SK-N-SH (cell line): ENCODE data around the gene SNX22. TPM values are rescaled to one million over a fixed set of nuclear protein-coding genes. Genes with fewer than 3 reads are reported as not detected.

Source experiments
- CTCF ChIA-PET: fragments of 300-600, 350-600 bp; formaldehyde crosslinking; extraction: SDS; loops from one replicate; lab custom pipeline; 2021; lab: Yijun Ruan, JAX
- POLR2A ChIA-PET: fragments of 350-600 bp; sonication (Branson Sonifier 250); formaldehyde crosslinking; extraction: SDS; loops from one replicate; lab custom pipeline; 2020; ENCODE audit warnings: antibody characterized with exemption, inconsistent platforms; lab: Yijun Ruan, JAX
- DNase-seq: peaks from one replicate; pipeline ENCODE4 v3.0.0; 2012
- H2AFZ ChIP-seq: fragments of 200-600 bp; sonication (generic); 2 replicates; pipeline ENCODE4 v1.8.1; 2016; ENCODE audit warnings: antibody characterized with exemption, mild to moderate bottlenecking, low read depth
- H3F3A ChIP-seq: fragments of 200-600 bp; sonication (generic); replicated peaks from 2 replicates; pipeline ENCODE3; 2016; ENCODE audit warnings: antibody characterized with exemption, mild to moderate bottlenecking; ENCODE audit not compliant: insufficient read depth
- H3K27ac ChIP-seq, 2 experiments: fragments of 200-500 bp in 1 of 2; fragments of 200-600 bp in 1 of 2; sonication (Bioruptor generic) in 1 of 2; sonication (generic), shearing (Covaris generic) in 1 of 2; 2 replicates each; pipeline versions ENCODE4 v1.5.1 to v1.6.1; 2014 to 2016; ENCODE audit warnings: low read depth in 2 of 2, inconsistent platforms in 1 of 2, low read length in 1 of 2, mild to moderate bottlenecking in 1 of 2, mixed read lengths in 1 of 2
- H3K27me3 ChIP-seq: fragments of 200-600 bp; sonication (generic), shearing (Covaris generic); 2 replicates; pipeline ENCODE4 v1.6.1; 2016; ENCODE audit warnings: mixed run types; ENCODE audit not compliant: insufficient read depth
- H3K36me3 ChIP-seq, 2 experiments: fragments of 200-500 bp in 1 of 2; fragments of 200-600 bp in 1 of 2; sonication (Bioruptor generic) in 1 of 2; sonication (generic) in 1 of 2; replicated peaks in 1 of 2; 2 replicates each; pipeline versions ENCODE3 to v1.5.1; 2014 to 2016; ENCODE audit warnings: low read length in 1 of 2, mild to moderate bottlenecking in 1 of 2; ENCODE audit not compliant: insufficient read depth in 2 of 2, control insufficient read depth in 1 of 2
- H3K4me1 ChIP-seq, 2 experiments: fragments of 200-500 bp in 1 of 2; fragments of 200-600 bp in 1 of 2; sonication (Bioruptor generic) in 1 of 2; sonication (generic), shearing (Covaris generic) in 1 of 2; 2 replicates each; pipeline versions ENCODE4 v1.5.1 to v1.6.1; 2014 to 2016; ENCODE audit warnings: low read depth in 1 of 2, low read length in 1 of 2, mixed run types in 1 of 2; ENCODE audit not compliant: insufficient read depth in 2 of 2, control insufficient read depth in 1 of 2
- H3K4me2 ChIP-seq: fragments of 200-600 bp; sonication (generic), shearing (Covaris generic); 2 replicates; pipeline ENCODE4 v1.6.1; 2017; ENCODE audit warnings: mixed run types
- H3K4me3 ChIP-seq, 2 experiments: fragments of 200-500 bp in 1 of 2; fragments of 200-600 bp in 1 of 2; sonication (Bioruptor generic) in 1 of 2; sonication (generic), shearing (Covaris generic) in 1 of 2; 2 replicates each; pipeline versions ENCODE4 v1.5.1 to v1.8.1; 2014 to 2016; ENCODE audit warnings: low read depth in 2 of 2, inconsistent platforms in 1 of 2, low read length in 1 of 2, mild to moderate bottlenecking in 1 of 2, mixed read lengths in 1 of 2, moderate library complexity in 1 of 2
- H3K79me2 ChIP-seq: fragments of 200-600 bp; sonication (generic); 2 replicates; pipeline ENCODE4 v1.8.1; 2017; ENCODE audit warnings: mild to moderate bottlenecking; ENCODE audit not compliant: insufficient read depth
- H3K9ac ChIP-seq: fragments of 200-600 bp; sonication (generic); 2 replicates; pipeline ENCODE4 v1.6.1; 2017; ENCODE audit warnings: mixed run types
- H3K9me2 ChIP-seq: fragments of 200-600 bp; sonication (generic); 2 replicates; pipeline ENCODE4 v1.6.1; 2017; ENCODE audit warnings: mixed run types
- H3K9me3 ChIP-seq: fragments of 200-600 bp; sonication (generic); 2 replicates; pipeline ENCODE4 v1.6.1; 2017; ENCODE audit warnings: mixed run types, mild to moderate bottlenecking, moderate library complexity
- H4K20me1 ChIP-seq: fragments of 200-600 bp; sonication (generic); 2 replicates; pipeline ENCODE4 v1.6.1; 2017; ENCODE audit warnings: mild to moderate bottlenecking, mixed run types; ENCODE audit not compliant: insufficient read depth
- CHD2 ChIP-seq: fragments of 150-350 bp; IDR thresholded peaks from 2 replicates; pipeline ENCODE4 v1.6.1; 2018; ENCODE audit warnings: low read length; ENCODE audit not compliant: partially characterized antibody
- ELF1 ChIP-seq: IDR thresholded peaks from 2 replicates; pipeline ENCODE4 v1.4.0; 2012
- EP300 ChIP-seq, 2 experiments: IDR thresholded peaks; 2 replicates each; pipeline versions ENCODE4 v1.4.0 to v1.6.1; 2012; ENCODE audit warnings: borderline replicate concordance in 1 of 2, low read depth in 1 of 2, low read length in 1 of 2
- FOSL2 ChIP-seq: IDR thresholded peaks from 2 replicates; pipeline ENCODE4 v1.4.0; 2012; ENCODE audit warnings: low read depth, mild to moderate bottlenecking, moderate library complexity, borderline replicate concordance
- GABPA ChIP-seq: IDR thresholded peaks from 2 replicates; pipeline ENCODE4 v1.4.0; 2012; ENCODE audit warnings: low read depth, mild to moderate bottlenecking
- MEF2A ChIP-seq: IDR thresholded peaks from 2 replicates; pipeline ENCODE4 v1.4.0; 2012; ENCODE audit warnings: low read depth, borderline replicate concordance
- MXI1 ChIP-seq: IDR thresholded peaks from 2 replicates; pipeline ENCODE4 v1.6.1; 2012; ENCODE audit warnings: mild to moderate bottlenecking, low read depth, low read length, improper control_type of control experiment
- RCOR1 ChIP-seq: fragments of 150-350 bp; IDR thresholded peaks from 2 replicates; pipeline ENCODE4 v1.6.1; 2017; ENCODE audit warnings: antibody characterized with exemption, low read length
- YY1 ChIP-seq: IDR thresholded peaks from 2 replicates; pipeline ENCODE4 v1.4.0; 2012; ENCODE audit warnings: low read depth, mild to moderate bottlenecking
- polyA plus RNA-seq, 3 experiments: library from polyadenylated mRNA; depleted of rRNA; stranded (reverse); fragments of >200 nt; gene quantifications; 2 replicates each; pipeline ENCODE4 v1.2.3, GENCODE V29; 2012
- small RNA-seq, 7 experiments: library from RNA; depleted of rRNA; stranded (forward); fragments of <200 nt; gene quantifications; one replicate each; pipeline ENCODE3, GENCODE V24; 2012
- TF ChIP-seq, protein P1 (sequence below): IDR thresholded peaks from 2 replicates; pipeline ENCODE4 v1.4.0; 2012; ENCODE audit warnings: low read depth, borderline replicate concordance
- TF ChIP-seq, protein P2 (sequence below): fragments of 150-350 bp; IDR thresholded peaks from 2 replicates; pipeline ENCODE4 v1.6.1; 2017; ENCODE audit warnings: antibody characterized with exemption, low read length, low read depth, borderline replicate concordance

Gene SNX22
- polyA plus RNA-seq, 1 of the 3 experiments (the other 2 are of a cell fraction) = 0.94 TPM

DNA sequence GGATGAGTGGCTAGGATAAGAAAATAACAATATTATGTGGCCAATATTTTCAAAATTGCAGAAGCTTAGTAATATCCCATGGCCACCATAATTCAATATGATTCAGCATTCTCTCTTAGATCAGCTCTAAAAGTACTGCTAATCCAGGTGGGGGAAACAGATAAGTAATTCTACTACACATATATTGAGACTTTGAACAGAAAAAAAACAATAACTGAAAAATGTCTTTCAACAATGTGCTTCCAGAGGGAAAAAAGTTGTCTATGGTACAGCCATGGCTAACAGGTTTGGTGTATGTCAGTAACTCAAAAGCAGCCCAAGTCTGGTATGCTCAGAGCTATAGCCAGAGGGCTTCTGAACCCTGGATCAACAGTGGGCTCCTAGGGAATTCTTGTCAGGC, 53.7 kb downstream of the SNX22 start:
- H3K4me1 ChIP-seq = peaks cover 2 to 8% of the 10 kb centered on the region in 2 experiments; a peak in 3 of 4 replicates
- no peaks in the 10 kb centered on the region for H3K27me3 ChIP-seq
- H2AFZ ChIP-seq = no peak overlapping the region
- peaks cover 7% of the 10 kb centered on the region for H3F3A ChIP-seq
- peaks cover 18 to 61% of the 10 kb centered on the region in 2 experiments for H3K36me3 ChIP-seq
- no peaks in the 10 kb centered on the region for H4K20me1 ChIP-seq
- POLR2A ChIA-PET = no interaction called here
- no peak overlapping the region for H3K9ac ChIP-seq
- TF ChIP-seq YY1 (no peak), GABPA (no peak), MXI1 (no peak), ELF1 (no peak), CHD2 (no peak), MEF2A (no peak), EP300 (IDR thresholded peaks at IDR 0.05; ENCODE audit: borderline replicate concordance in 1 of 2, low read depth in 1 of 2, low read length in 1 of 2) (no peak), RCOR1 (no peak), FOSL2 (no peak)
- TF ChIP-seq, protein P1, sequence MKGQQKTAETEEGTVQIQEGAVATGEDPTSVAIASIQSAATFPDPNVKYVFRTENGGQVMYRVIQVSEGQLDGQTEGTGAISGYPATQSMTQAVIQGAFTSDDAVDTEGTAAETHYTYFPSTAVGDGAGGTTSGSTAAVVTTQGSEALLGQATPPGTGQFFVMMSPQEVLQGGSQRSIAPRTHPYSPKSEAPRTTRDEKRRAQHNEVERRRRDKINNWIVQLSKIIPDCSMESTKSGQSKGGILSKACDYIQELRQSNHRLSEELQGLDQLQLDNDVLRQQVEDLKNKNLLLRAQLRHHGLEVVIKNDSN = no peak
- TF ChIP-seq, protein P2, sequence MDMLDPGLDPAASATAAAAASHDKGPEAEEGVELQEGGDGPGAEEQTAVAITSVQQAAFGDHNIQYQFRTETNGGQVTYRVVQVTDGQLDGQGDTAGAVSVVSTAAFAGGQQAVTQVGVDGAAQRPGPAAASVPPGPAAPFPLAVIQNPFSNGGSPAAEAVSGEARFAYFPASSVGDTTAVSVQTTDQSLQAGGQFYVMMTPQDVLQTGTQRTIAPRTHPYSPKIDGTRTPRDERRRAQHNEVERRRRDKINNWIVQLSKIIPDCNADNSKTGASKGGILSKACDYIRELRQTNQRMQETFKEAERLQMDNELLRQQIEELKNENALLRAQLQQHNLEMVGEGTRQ = no peak
- no peak overlapping the region for H3K4me2 ChIP-seq
- CTCF ChIA-PET = interaction anchor here (1.1 to 1.2 kb wide), 2 partner anchors 11 to 151 kb away, joined by 3 read pairs; partner anchors contain the start of gene CSNK1G1
- no peaks in the 10 kb centered on the region for H3K9me2 ChIP-seq
- no peak overlapping the region for H3K27ac ChIP-seq
- peaks cover 16% of the 10 kb centered on the region; the same call in 1 of the 2 replicates for H3K79me2 ChIP-seq
- no peaks in the 10 kb centered on the region for H3K9me3 ChIP-seq
- no peak overlapping the region for H3K4me3 ChIP-seq
- DNase-seq = no peak

Small RNA genes within 50 kb of the gene (small RNA-seq; reads per million reads assigned to genes)
- 0 reads per million in 7 experiments for gene RF00019

Other genes starting within 250 kb of the SNX22 start
- 1.2 and 1.4 TPM in 2 replicates for gene DAPK2, start 105.2 kb upstream of the SNX22 start, polyA plus RNA-seq (2012; rRNA removed)
- gene CIAO2A, start 57.9 kb upstream of the SNX22 start, polyA plus RNA-seq (2012; rRNA removed) = 53.0 and 65.3 TPM in 2 replicates
- gene SNX1, start 55.7 kb upstream of the SNX22 start, polyA plus RNA-seq (2012; rRNA removed) = 80.7 and 95.7 TPM in 2 replicates
- gene PPIB, start 11.3 kb downstream of the SNX22 start, polyA plus RNA-seq (2012; rRNA removed) = 1,358 and 1,379 TPM in 2 replicates
- 10.2 and 14.2 TPM in 2 replicates for gene CSNK1G1, start 204.4 kb downstream of the SNX22 start, polyA plus RNA-seq (2012; rRNA removed)
- gene PCLAF, start 229.7 kb downstream of the SNX22 start, polyA plus RNA-seq (2012; rRNA removed) = 35.0 and 46.0 TPM in 2 replicates
- gene TRIP4, start 236.1 kb downstream of the SNX22 start, polyA plus RNA-seq (2012; rRNA removed) = 14.5 and 20.3 TPM in 2 replicates